Naive thymus-derived CD4-positive, alpha-beta T cell (primary cell): ENCODE results near the gene GABRR3. TPM values are rescaled to one million over a fixed set of nuclear protein-coding genes. Genes with fewer than 3 reads are reported as not detected.

Source experiments
- ATAC-seq: fragments of 150-1000 bp; cut with Tn5 transposase; 2 replicates; pipeline ENCODE4 v1.10.0; 2021; ENCODE audit warnings: mild to moderate bottlenecking, moderate library complexity
- CTCF ChIA-PET: fragments of 350-600 bp; sonication (Branson Sonifier 250); formaldehyde crosslinking; loops from one replicate; lab custom pipeline; 2021; ENCODE audit warnings: antibody characterized with exemption; lab: Charles Lee
- POLR2A ChIA-PET: fragments of 350-600 bp; sonication (Branson Sonifier 250); formaldehyde crosslinking; loops from one replicate; lab custom pipeline; 2021; ENCODE audit warnings: antibody characterized with exemption, inconsistent platforms; lab: Charles Lee
- DNase-seq, 9 donors: peaks; one replicate each; pipeline versions ENCODE4 v3.0.0 to v3.0.0-alpha.2; 2020 to 2022; ENCODE audit warnings: mixed read lengths in 1 of 9
- H3K27ac ChIP-seq: one replicate; pipeline ENCODE4 v1.7.0; 2013; ENCODE audit warnings: mild to moderate bottlenecking, low read depth, low read length, moderate library complexity
- H3K27me3 ChIP-seq, 2 donors: one replicate each; pipeline ENCODE4 v1.7.0; 2013; ENCODE audit warnings: low read length in 2 of 2, mild to moderate bottlenecking in 2 of 2, moderate library complexity in 2 of 2; ENCODE audit not compliant: control insufficient read depth in 2 of 2, insufficient read depth in 2 of 2
- H3K36me3 ChIP-seq, 3 experiments: 1 replicate in 2 of 3; 2 replicates in 1 of 3; pipeline ENCODE4 v1.7.0; 2013; ENCODE audit warnings: low read length in 3 of 3, mild to moderate bottlenecking in 3 of 3, moderate library complexity in 1 of 3; ENCODE audit not compliant: insufficient read depth in 3 of 3, control insufficient read depth in 2 of 3
- H3K4me1 ChIP-seq, 2 donors: one replicate each; pipeline ENCODE4 v1.7.0; 2013; ENCODE audit warnings: low read length in 2 of 2, mild to moderate bottlenecking in 2 of 2, moderate library complexity in 1 of 2; ENCODE audit not compliant: control insufficient read depth in 2 of 2, insufficient read depth in 2 of 2
- H3K4me3 ChIP-seq: 2 replicates; pipeline ENCODE4 v1.7.0; 2013; ENCODE audit warnings: mild to moderate bottlenecking, low read length
- H3K9me3 ChIP-seq, 3 experiments: 1 replicate in 2 of 3; 2 replicates in 1 of 3; pipeline ENCODE4 v1.7.0; 2013; ENCODE audit warnings: low read length in 3 of 3; ENCODE audit not compliant: control insufficient read depth in 2 of 3
- H3K27ac Mint-ChIP-seq, 9 donors: one replicate each; pipeline ENCODE4 v1.8.0; 2020 to 2022; ENCODE audit warnings: mixed read lengths in 9 of 9, mild to moderate bottlenecking in 8 of 9, moderate library complexity in 5 of 9, inconsistent platforms in 2 of 9
- H3K27me3 Mint-ChIP-seq, 5 donors: one replicate each; pipeline ENCODE4 v1.8.0; 2021 to 2022; ENCODE audit warnings: mixed read lengths in 5 of 5, mild to moderate bottlenecking in 1 of 5
- H3K36me3 Mint-ChIP-seq, 5 donors: one replicate each; pipeline ENCODE4 v1.8.0; 2020 to 2022; ENCODE audit warnings: mixed read lengths in 5 of 5, mild to moderate bottlenecking in 3 of 5, inconsistent platforms in 1 of 5
- H3K4me1 Mint-ChIP-seq, 7 donors: one replicate each; pipeline ENCODE4 v1.8.0; 2020 to 2022; ENCODE audit warnings: mixed read lengths in 7 of 7, mild to moderate bottlenecking in 3 of 7, inconsistent platforms in 1 of 7
- H3K4me3 Mint-ChIP-seq, 10 donors: one replicate each; pipeline ENCODE4 v1.8.0; 2020 to 2022; ENCODE audit warnings: mild to moderate bottlenecking in 10 of 10, mixed read lengths in 10 of 10, moderate library complexity in 6 of 10, inconsistent platforms in 2 of 10
- H3K9me3 Mint-ChIP-seq, 11 donors: one replicate each; pipeline ENCODE4 v1.8.0; 2020 to 2022; ENCODE audit warnings: mixed read lengths in 11 of 11, mild to moderate bottlenecking in 4 of 11, inconsistent platforms in 1 of 11, moderate library complexity in 1 of 11
- intact Hi-C, 2 donors: fragments of 100-400 bp; cut with micrococcal nuclease; formaldehyde crosslinking; loops; one replicate each; pipeline ENCODE4 v1.15.1; 2023
- polyA plus RNA-seq, 2 donors: library from polyadenylated mRNA; unstranded; fragments of 300-500 nt; fragmentation: Illumina TruSeq; gene quantifications; one replicate each; pipeline ENCODE4 v1.2.3, GENCODE V29; 2021
- total RNA-seq, 6 experiments: library from RNA in 5 of 6; stranded (reverse) in 5 of 6; gene quantifications; 1 replicate in 5 of 6; 2 replicates in 1 of 6; pipeline ENCODE4 v1.2.3 and lab custom pipeline; 2021 to 2026

Gene GABRR3
- total and polyA plus RNA-seq, 7 experiments from 2014 or later, result not detected

DNA sequence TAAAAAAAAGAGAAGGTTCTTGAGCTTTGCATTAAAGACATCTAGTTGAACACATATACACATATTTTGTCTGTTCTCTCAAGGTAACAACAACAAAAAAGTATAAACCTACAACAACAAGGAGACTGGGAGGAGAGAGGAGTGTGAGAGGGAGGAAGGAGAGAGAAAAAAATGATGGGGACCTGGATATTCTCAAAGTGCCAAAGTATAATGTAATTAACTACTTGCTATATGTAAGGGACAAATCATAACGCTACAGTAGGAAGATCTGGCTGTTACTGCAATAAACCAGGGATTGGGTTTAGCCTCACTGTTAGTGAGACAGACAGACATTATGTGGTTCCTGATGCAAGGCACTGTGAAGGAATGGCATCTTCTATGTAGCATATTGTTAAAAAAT, 14.2 kb upstream of the GABRR3 start:
- intact Hi-C loops, result no loop called here
- peaks cover 0 to 7% of the 10 kb centered on the region in 2 donors for H3K27me3 ChIP-seq
- ATAC-seq, result no peak
- H3K36me3 Mint-ChIP-seq, result no peaks in the 10 kb centered on the region
- H3K4me1 Mint-ChIP-seq, result no peaks in the 10 kb centered on the region
- no peak for DNase-seq
- POLR2A ChIA-PET, result no interaction called here
- H3K27ac ChIP-seq, result no peak overlapping the region
- H3K27me3 Mint-ChIP-seq, result peaks cover 11 to 39% (median 18%) of the 10 kb centered on the region in 5 donors
- H3K4me3 ChIP-seq, result no peak overlapping the region
- H3K4me3 Mint-ChIP-seq, result no peak overlapping the region
- no peak overlapping the region for H3K27ac Mint-ChIP-seq
- CTCF ChIA-PET, result no interaction called here
- H3K4me1 ChIP-seq, result no peaks in the 10 kb centered on the region
- no peaks in the 10 kb centered on the region for H3K9me3 Mint-ChIP-seq
- H3K36me3 ChIP-seq, result no peaks in the 10 kb centered on the region
- H3K9me3 ChIP-seq, result no peaks in the 10 kb centered on the region

DNA sequence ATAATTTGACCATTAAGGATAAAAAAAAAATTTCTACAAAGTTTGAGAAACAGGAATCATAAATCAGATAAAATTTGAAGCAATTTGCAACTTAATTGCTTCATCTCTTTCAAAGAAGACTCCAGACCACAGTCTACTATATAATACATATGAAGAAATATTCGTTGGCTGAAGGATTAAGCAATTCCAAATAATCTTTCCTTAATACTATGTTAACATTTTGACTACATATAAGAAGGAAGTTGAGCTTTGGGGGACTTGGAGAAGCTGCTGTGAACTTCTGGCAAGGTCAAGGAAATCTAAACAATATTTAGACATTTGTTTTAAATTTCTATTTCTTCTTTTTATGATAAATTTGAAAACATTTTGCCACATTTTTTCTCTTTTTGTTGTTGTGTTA, 13.5 kb upstream of the GABRR3 start:
- CTCF ChIA-PET, result interaction anchor here (0.6 kb wide), 1 partner anchor 10 kb away, joined by 3 read pairs; no protein-coding TSS in a partner anchor
- H3K27ac Mint-ChIP-seq, result no peak overlapping the region
- H3K27ac ChIP-seq, result no peak overlapping the region
- H3K9me3 ChIP-seq, result no peaks in the 10 kb centered on the region
- H3K9me3 Mint-ChIP-seq, result no peaks in the 10 kb centered on the region
- no peaks in the 10 kb centered on the region for H3K36me3 ChIP-seq
- ATAC-seq (no peak), DNase-seq (no peak)
- peaks cover 0 to 7% of the 10 kb centered on the region in 2 donors for H3K27me3 ChIP-seq
- no peaks in the 10 kb centered on the region for H3K4me1 ChIP-seq
- H3K4me3 ChIP-seq, result no peak overlapping the region
- H3K27me3 Mint-ChIP-seq, result peaks cover 11 to 45% (median 18%) of the 10 kb centered on the region in 5 donors
- no peaks in the 10 kb centered on the region for H3K36me3 Mint-ChIP-seq
- H3K4me3 Mint-ChIP-seq, result no peak overlapping the region
- intact Hi-C loops, result no loop called here
- H3K4me1 Mint-ChIP-seq, result no peaks in the 10 kb centered on the region
- POLR2A ChIA-PET, result no interaction called here

DNA sequence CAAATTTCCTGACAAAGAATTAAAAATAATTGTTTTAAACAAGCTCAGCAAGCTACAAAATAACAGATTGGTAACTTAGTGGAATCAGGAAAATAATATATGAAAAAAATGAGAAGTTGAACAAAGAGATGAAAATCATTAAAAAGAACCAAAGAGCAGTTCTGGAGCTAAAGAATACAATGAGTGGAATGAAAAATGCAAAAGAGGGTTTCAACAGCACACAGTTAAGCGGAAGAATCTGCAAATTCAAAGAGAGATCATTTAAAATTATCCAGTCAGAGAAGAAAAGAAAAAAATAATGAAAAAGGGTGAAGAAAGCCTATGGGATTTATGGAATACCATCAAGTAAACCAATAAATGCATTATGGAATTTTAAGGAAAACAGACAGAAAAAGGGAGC, 6.2 kb upstream of the GABRR3 start:
- Mint-ChIP-seq H3K36me3 (peaks cover 0 to 6% (median 0%) of the 10 kb centered on the region in 5 donors), H3K9me3 (peaks cover 0 to 16% (median 4%) of the 10 kb centered on the region in 11 donors), H3K4me1 (peaks cover 0 to 22% (median 0%) of the 10 kb centered on the region in 7 donors), H3K4me3 (no peak overlapping the region), H3K27ac (peak overlapping the region in 1 of 9 donors; percentile 41), H3K27me3 (peaks cover 0 to 52% (median 22%) of the 10 kb centered on the region in 5 donors)
- DNase-seq, result no peak
- ATAC-seq, result no peak
- Histone ChIP-seq H3K4me3 (no peak overlapping the region), H3K4me1 (no peaks in the 10 kb centered on the region), H3K36me3 (no peaks in the 10 kb centered on the region), H3K27me3 (peaks cover 0 to 3% of the 10 kb centered on the region in 2 donors), H3K27ac (no peak overlapping the region), H3K9me3 (no peaks in the 10 kb centered on the region)
- POLR2A ChIA-PET, result interaction anchor here (1.1 kb wide), 1 partner anchor 280 kb away, joined by 3 read pairs; no protein-coding TSS in a partner anchor
- CTCF ChIA-PET, result interaction anchor here (0.7 to 4.6 kb wide), 7 partner anchors 20 to 847 kb away, joined by 3 to 20 read pairs (median 3); no protein-coding TSS in a partner anchor
- intact Hi-C loops, result loop anchor here in 1 of 2 donors (5.0 kb wide), 1 partner anchor 1646 kb away; no protein-coding TSS in a partner anchor

DNA sequence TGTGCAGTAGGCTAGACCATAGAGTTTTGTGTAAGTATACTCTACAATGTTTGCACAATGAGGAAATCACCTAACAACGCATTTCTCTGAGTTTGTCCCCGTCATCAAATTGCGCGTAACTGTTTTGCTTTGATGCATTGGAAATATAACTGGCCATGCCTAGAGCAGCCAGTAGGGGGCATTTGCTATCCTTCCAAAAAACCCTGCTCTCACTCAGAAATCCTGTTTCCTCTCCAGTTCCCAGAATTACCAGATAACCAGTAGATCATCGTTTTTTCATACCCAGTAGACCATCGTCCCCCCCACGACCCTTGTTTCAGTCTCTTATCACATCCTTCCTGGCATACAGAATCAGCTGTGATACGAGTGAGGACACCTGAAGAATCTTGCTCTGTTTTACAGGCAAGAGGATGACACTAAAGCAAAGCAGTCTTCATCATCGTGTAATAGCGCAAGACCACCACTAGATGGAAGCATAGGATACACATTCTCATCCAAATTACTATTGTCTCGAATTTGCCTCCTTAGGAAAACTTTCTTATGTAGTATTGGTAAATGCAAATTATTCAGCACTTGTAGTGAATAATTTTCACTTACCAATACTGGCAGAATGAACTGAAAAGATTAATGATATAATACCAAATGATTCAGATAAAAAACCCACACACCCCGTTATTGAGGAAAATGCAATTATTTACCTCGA, 4.4 kb upstream of the GABRR3 start:
- peaks cover 0 to 6% (median 0%) of the 10 kb centered on the region in 5 donors for H3K36me3 Mint-ChIP-seq
- Histone ChIP-seq H3K4me3 (peak overlapping the region; percentile 59), H3K4me1 (no peaks in the 10 kb centered on the region), H3K9me3 (no peaks in the 10 kb centered on the region), H3K27ac (peak overlapping the region; percentile 75), H3K36me3 (no peaks in the 10 kb centered on the region), H3K27me3 (peaks cover 0 to 3% of the 10 kb centered on the region in 2 donors)
- intact Hi-C loops, result loop anchor here (1.0 to 5.0 kb wide), 20 partner anchors 10 to 1714 kb away; partner anchors contain the start of genes ARL6 (in 2 of the 2), CLDND1 (in 2 of the 2), CPOX (in 2 of the 2) and DCBLD2 (in 2 of the 2)
- H3K4me3 Mint-ChIP-seq, result peak overlapping the region; percentile 11 to 95 (median 85)
- H3K27me3 Mint-ChIP-seq, result peaks cover 0 to 43% (median 17%) of the 10 kb centered on the region in 5 donors
- H3K9me3 Mint-ChIP-seq, result peaks cover 0 to 16% (median 4%) of the 10 kb centered on the region in 11 donors
- peak; percentile 51 to 91 (median 89) for DNase-seq
- POLR2A ChIA-PET, result interaction anchor here (1.0 kb wide), 1 partner anchor 290 kb away, joined by 3 read pairs; no protein-coding TSS in a partner anchor
- H3K27ac Mint-ChIP-seq, result peak overlapping the region; percentile 57 to 99 (median 94)
- peak; percentile 98 for ATAC-seq
- H3K4me1 Mint-ChIP-seq, result peaks cover 0 to 22% (median 0%) of the 10 kb centered on the region in 7 donors
- CTCF ChIA-PET, result interaction anchor here (0.7 to 4.6 kb wide), 11 partner anchors 14 to 563 kb away, joined by 3 to 20 read pairs (median 4); no protein-coding TSS in a partner anchor

DNA sequence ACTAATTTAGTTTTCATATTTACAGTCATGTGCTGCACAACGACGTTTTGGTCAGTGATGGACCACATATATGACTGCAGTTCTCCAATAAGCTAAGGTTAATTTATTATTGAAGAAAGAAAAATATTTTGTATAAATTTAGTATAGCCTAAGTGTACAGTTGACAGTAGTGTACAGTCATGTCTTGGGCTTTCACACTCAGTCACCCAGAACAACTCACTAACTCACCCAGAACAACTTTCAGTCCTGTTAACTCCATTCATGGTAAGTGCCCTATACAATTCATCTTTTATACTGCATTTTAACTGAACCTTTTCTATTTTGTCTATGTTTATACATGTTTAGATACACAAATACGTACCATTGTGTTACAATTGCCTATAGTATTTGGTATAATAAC, 3.8 kb upstream of the GABRR3 start:
- peaks cover 0 to 22% (median 0%) of the 10 kb centered on the region in 7 donors for H3K4me1 Mint-ChIP-seq
- H3K4me3 ChIP-seq, result peak overlapping the region; percentile 59
- no peak for DNase-seq
- H3K9me3 Mint-ChIP-seq, result peaks cover 0 to 16% (median 4%) of the 10 kb centered on the region in 11 donors
- no peak for ATAC-seq
- intact Hi-C loops, result loop anchor here (1.0 to 5.0 kb wide), 19 partner anchors 10 to 1714 kb away; partner anchors contain the start of genes ARL6 (in 2 of the 2), CLDND1 (in 2 of the 2), CPOX (in 2 of the 2) and DCBLD2 (in 2 of the 2)
- H3K9me3 ChIP-seq, result no peaks in the 10 kb centered on the region
- H3K27me3 Mint-ChIP-seq, result peaks cover 0 to 38% (median 17%) of the 10 kb centered on the region in 5 donors
- peak overlapping the region; percentile 75 for H3K27ac ChIP-seq
- peaks cover 0 to 3% of the 10 kb centered on the region in 2 donors for H3K27me3 ChIP-seq
- POLR2A ChIA-PET, result no interaction called here
- H3K36me3 ChIP-seq, result no peaks in the 10 kb centered on the region
- CTCF ChIA-PET, result interaction anchor here (0.7 to 4.6 kb wide), 12 partner anchors 12 to 551 kb away, joined by 3 to 20 read pairs (median 5); no protein-coding TSS in a partner anchor
- H3K27ac Mint-ChIP-seq, result peak overlapping the region; percentile 57 to 99 (median 94)
- no peaks in the 10 kb centered on the region for H3K4me1 ChIP-seq
- peak overlapping the region in 2 of 10 donors; percentile 87 to 95 for H3K4me3 Mint-ChIP-seq
- peaks cover 0 to 6% (median 0%) of the 10 kb centered on the region in 5 donors for H3K36me3 Mint-ChIP-seq

DNA sequence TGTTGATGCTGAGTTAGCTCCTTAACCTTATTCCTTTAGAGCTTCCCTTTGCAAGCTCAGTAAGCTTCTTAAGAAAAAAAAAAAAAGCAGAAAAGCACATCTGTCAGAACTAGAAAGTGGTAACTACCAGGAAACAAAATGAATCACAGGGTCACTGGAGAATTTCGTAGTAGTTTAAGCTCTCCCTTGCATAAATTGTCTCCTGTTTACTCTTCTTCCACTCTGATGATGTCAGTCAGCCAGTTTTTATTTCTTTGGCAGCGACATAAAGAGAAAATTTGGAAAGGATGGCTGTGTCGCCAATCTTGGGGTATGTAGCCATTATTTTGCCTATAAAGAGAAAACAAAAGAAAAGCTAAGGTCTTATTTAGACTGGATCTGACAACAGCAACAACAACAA, 3.2 kb upstream of the GABRR3 start:
- Histone ChIP-seq H3K27me3 (peaks cover 0 to 3% of the 10 kb centered on the region in 2 donors), H3K9me3 (no peaks in the 10 kb centered on the region), H3K4me1 (no peaks in the 10 kb centered on the region), H3K27ac (no peak overlapping the region), H3K36me3 (no peaks in the 10 kb centered on the region), H3K4me3 (no peak overlapping the region)
- intact Hi-C loops, result loop anchor here (2.0 to 5.0 kb wide), 5 partner anchors 29 to 1649 kb away; partner anchors contain the start of gene DCBLD2 (in 1 of the 2)
- Mint-ChIP-seq H3K36me3 (peaks cover 0 to 6% (median 0%) of the 10 kb centered on the region in 5 donors), H3K9me3 (peaks cover 0 to 16% (median 4%) of the 10 kb centered on the region in 11 donors), H3K27ac (peak overlapping the region in 5 of 9 donors; percentile 26 to 94 (median 50)), H3K27me3 (peaks cover 0 to 32% (median 16%) of the 10 kb centered on the region in 5 donors), H3K4me1 (peaks cover 0 to 22% (median 0%) of the 10 kb centered on the region in 7 donors), H3K4me3 (peak overlapping the region in 1 of 10 donors; percentile 39)
- no peak for DNase-seq
- CTCF ChIA-PET, result interaction anchor here (0.6 to 4.6 kb wide), 10 partner anchors 11 to 534 kb away, joined by 3 to 20 read pairs (median 4); no protein-coding TSS in a partner anchor
- ATAC-seq, result no peak
- POLR2A ChIA-PET, result no interaction called here
